GM23248 (cell line): Measurements from ENCODE around the gene MESD.

Experiments used
- EZH2 ChIP-seq: fragments of 200-600 bp; sonication (generic); IDR thresholded peaks from 2 replicates; pipeline ENCODE4 v1.6.1; 2018; ENCODE audit warnings: antibody characterized with exemption, mild to moderate bottlenecking; ENCODE audit not compliant: insufficient read depth, poor library complexity, severe bottlenecking
- EZH2phosphoT487 ChIP-seq: fragments of 200-600 bp; sonication (generic); IDR thresholded peaks from 2 replicates; pipeline ENCODE4 v1.6.1; 2018; ENCODE audit warnings: antibody characterized with exemption, moderate library complexity, mild to moderate bottlenecking, low read depth; ENCODE audit not compliant: insufficient read depth

- TF ChIP-seq EZH2 (no peak), EZH2phosphoT487 (no peak)
These were observed 43.2 kb upstream of the MESD start for GRCh38 chr15:81032818-81033217.
